Ectodermal cell (in vitro differentiated cells): Measurements from ENCODE around the gene CLCN1.

Source experiments
- H3K27ac ChIP-seq: 2 replicates; pipeline ENCODE4 v1.7.0; 2013; ENCODE audit warnings: mild to moderate bottlenecking, low read depth, low read length; ENCODE audit not compliant: insufficient read depth, poor library complexity, severe bottlenecking
- H3K27me3 ChIP-seq: 2 replicates; pipeline ENCODE4 v1.7.0; 2013; ENCODE audit warnings: mild to moderate bottlenecking, low read length; ENCODE audit not compliant: insufficient read depth, control insufficient read depth, poor library complexity, severe bottlenecking
- H3K36me3 ChIP-seq: one replicate; pipeline ENCODE4 v1.7.0; 2013; ENCODE audit warnings: low read length; ENCODE audit not compliant: control insufficient read depth, insufficient read depth
- H3K4me1 ChIP-seq: one replicate; pipeline ENCODE4 v1.7.0; 2013; ENCODE audit warnings: low read length; ENCODE audit not compliant: control insufficient read depth, insufficient read depth
- H3K4me3 ChIP-seq: 2 replicates; pipeline ENCODE4 v1.7.0; 2013; ENCODE audit warnings: low read depth, low read length, control low read depth; ENCODE audit not compliant: insufficient read depth
- H3K9me3 ChIP-seq: 2 replicates; pipeline ENCODE4 v1.7.0; 2013; ENCODE audit warnings: mild to moderate bottlenecking, low read length, moderate library complexity; ENCODE audit not compliant: control insufficient read depth
- WGBS, 2 experiments: methylation state at CpG; one replicate each; pipeline ENCODE4 v1.1.7; 2013; ENCODE audit warnings: missing lambda C conversion rate in 2 of 2; 5-methylcytosine and 5-hydroxymethylcytosine counted together

Gene CLCN1

DNA sequence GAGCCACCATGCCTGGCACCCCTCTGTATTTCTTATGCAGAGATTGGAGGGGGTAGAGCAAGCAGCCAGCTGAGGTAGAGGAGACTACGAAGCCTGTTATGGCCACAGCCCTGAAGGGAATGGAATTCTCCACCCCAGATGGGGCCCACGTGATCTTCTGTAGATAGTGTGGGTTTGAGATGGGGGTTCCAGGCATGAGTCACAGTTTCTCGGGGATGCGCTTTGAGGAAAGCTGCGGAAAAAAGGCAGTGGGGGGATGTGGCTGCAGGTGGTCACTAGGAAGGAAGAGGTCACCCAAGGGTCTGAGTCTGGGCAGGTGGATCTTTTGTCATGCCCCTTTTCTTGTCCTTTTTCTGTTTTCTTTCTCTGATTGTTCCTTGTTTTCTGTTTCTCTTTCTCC lies 35.1 kb downstream of the CLCN1 start:
- peaks cover 10% of the 10 kb centered on the region for H3K27me3 ChIP-seq
- H3K9me3 ChIP-seq = no peaks in the 10 kb centered on the region
- no peak overlapping the region for H3K27ac ChIP-seq
- WGBS, 2 experiments = 84 to 85% methylated on average over 5 of the region's 5 CpGs
- H3K4me1 ChIP-seq = peaks cover 13% of the 10 kb centered on the region
- H3K36me3 ChIP-seq = no peaks in the 10 kb centered on the region
- H3K4me3 ChIP-seq = no peak overlapping the region

DNA sequence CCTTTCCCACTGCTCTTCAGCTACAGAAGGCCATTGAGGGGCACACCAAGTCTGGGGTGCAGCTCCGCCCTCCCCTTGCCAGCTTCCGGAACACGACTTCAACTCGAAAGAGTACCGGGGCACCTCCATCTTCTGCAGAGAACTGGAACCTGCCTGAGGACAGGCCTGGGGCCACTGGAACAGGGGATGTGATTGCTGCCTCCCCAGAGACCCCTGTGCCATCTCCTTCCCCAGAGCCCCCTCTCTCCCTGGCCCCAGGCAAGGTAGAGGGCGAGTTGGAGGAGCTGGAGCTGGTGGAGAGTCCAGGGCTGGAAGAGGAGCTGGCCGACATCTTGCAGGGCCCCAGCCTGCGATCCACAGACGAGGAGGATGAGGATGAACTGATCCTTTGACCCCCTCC lies 35.7 kb downstream of the CLCN1 start:
- peaks cover 5% of the 10 kb centered on the region for H3K27me3 ChIP-seq
- H3K4me3 ChIP-seq = no peak overlapping the region
- no peaks in the 10 kb centered on the region for H3K9me3 ChIP-seq
- H3K36me3 ChIP-seq = no peaks in the 10 kb centered on the region
- peaks cover 13% of the 10 kb centered on the region for H3K4me1 ChIP-seq
- H3K27ac ChIP-seq = no peak overlapping the region
- 94 to 95% methylated on average over 9 of the region's 9 CpGs for WGBS, 2 experiments

DNA sequence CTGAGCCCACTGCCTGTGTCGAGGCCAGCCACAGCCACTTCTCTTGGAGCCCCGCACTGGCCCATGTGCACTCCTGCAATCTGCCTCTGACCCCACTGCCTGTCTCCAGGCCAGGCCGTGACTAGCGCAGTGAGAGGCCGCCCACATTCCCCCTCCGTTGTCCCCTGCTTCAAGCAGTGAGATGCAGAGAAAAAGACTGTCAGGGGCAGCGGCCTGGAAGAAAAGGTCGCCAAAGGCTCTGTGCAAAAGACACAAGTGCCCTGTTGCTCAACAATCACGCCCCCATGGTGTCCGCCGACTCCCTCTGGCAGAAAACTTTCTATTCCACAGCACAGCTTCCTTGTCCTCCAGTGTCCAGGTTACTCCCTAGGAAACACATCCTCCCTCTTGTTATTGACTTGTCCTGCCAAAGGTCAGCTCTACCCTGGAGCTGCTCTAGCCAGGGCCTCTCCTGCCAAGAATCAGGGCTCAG lies 36.7 kb downstream of the CLCN1 start:
- H3K27me3 ChIP-seq = no peaks in the 10 kb centered on the region
- WGBS, 2 experiments = 37 to 43% methylated on average over 11 of the region's 11 CpGs
- no peaks in the 10 kb centered on the region for H3K9me3 ChIP-seq
- no peak overlapping the region for H3K4me3 ChIP-seq
- peaks cover 13% of the 10 kb centered on the region for H3K4me1 ChIP-seq
- H3K36me3 ChIP-seq = no peaks in the 10 kb centered on the region
- peak overlapping the region; percentile 72 for H3K27ac ChIP-seq

DNA sequence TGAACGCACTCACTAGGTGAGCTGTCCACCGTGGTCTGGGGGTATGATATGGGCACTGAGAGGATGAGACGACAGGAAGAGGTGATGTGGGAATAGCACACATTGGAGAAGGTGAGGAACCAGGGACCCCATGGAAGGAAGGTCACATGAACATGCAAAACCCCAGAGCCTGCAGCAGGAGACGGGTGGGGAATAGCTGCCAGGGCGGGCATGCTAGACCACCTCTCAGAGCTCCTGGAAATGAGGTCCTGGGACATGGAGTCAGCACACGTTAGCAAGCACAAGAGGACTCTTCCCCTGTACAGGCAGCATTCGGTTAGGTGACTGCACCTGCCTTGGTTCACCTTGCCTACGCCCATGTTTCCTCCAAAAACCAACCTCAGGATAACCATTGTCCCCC lies 38.5 kb downstream of the CLCN1 start:
- H3K36me3 ChIP-seq = no peaks in the 10 kb centered on the region
- H3K9me3 ChIP-seq = no peaks in the 10 kb centered on the region
- H3K4me1 ChIP-seq = peaks cover 13% of the 10 kb centered on the region
- no peak overlapping the region for H3K27ac ChIP-seq
- no peak overlapping the region for H3K4me3 ChIP-seq
- WGBS, 2 experiments = 93 to 95% methylated on average over 8 of the region's 8 CpGs
- no peaks in the 10 kb centered on the region for H3K27me3 ChIP-seq

DNA sequence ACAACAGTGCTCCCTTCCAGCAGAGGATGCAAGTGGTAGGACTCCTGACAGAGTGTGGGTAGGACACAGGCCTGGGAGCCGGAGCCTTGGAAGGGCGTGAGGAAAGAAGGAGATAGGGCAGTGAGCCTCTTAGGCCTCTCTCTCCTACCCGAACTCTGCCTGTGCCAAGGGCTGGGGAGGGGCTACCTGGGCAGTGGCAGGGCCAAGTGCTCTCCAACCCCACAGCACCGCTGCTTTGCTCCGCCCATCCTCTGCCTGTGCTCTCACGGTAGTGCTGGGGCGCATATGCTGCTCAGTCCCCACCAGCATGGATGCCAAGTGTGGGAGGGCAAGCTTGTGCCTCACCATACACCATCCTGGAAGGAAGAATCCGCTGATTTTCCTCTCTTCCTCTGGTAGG lies 39.1 kb downstream of the CLCN1 start:
- no peaks in the 10 kb centered on the region for H3K27me3 ChIP-seq
- H3K27ac ChIP-seq = no peak overlapping the region
- H3K36me3 ChIP-seq = no peaks in the 10 kb centered on the region
- H3K4me3 ChIP-seq = no peak overlapping the region
- H3K9me3 ChIP-seq = no peaks in the 10 kb centered on the region
- WGBS, 2 experiments = 91% methylated on average over 8 of the region's 8 CpGs
- peaks cover 13% of the 10 kb centered on the region for H3K4me1 ChIP-seq

DNA sequence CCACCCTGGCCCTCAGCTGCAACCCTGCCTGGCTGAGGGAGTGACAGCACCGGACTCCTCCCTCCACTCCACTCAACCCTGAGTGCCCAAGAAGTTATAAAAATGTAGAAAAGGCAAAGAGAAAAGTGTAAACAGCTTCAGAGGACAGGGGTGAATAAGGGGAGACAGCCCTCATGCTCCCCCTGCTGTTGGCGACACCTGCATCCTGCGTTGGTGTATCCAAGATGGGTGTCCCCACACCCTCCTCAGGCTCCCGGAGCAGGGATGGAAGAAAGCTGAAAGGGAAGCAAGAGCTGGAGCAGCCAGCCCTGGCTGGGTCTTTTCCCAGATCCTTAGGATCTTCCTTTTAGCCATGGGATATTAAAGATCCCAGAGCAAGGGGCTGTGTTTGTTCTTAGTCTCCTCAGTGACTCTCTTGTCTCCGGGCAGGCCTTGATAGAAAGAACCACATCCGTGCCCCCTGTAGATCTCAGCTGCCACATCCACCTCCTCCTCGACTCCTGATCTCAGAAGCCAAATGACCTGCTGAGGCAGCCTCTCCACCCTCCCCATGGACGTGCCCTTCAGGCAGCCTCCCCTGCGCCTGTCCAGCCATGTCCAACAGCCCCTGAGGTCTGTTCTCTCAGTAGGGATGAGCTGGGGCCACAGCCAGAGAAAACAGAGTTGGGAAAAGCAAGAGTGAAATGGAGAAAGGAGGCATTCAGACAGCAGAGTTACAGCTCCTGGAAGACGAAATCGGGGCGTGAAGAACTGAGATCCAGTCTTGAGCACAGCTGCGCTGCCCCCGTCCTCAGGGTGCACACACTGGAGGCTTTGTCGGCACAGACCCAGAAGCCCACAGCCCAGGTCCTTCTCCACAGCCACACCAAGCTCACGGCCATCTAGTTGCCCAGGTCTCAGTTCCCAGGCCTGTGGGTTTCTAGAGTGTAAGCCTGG lies 39.8 kb downstream of the CLCN1 start:
- Histone ChIP-seq H3K4me1 (peaks cover 17% of the 10 kb centered on the region), H3K4me3 (no peak overlapping the region), H3K36me3 (no peaks in the 10 kb centered on the region), H3K27ac (no peak overlapping the region), H3K9me3 (no peaks in the 10 kb centered on the region), H3K27me3 (no peaks in the 10 kb centered on the region)
- WGBS, 2 experiments = 89 to 92% methylated on average over 16 of the region's 16 CpGs

DNA sequence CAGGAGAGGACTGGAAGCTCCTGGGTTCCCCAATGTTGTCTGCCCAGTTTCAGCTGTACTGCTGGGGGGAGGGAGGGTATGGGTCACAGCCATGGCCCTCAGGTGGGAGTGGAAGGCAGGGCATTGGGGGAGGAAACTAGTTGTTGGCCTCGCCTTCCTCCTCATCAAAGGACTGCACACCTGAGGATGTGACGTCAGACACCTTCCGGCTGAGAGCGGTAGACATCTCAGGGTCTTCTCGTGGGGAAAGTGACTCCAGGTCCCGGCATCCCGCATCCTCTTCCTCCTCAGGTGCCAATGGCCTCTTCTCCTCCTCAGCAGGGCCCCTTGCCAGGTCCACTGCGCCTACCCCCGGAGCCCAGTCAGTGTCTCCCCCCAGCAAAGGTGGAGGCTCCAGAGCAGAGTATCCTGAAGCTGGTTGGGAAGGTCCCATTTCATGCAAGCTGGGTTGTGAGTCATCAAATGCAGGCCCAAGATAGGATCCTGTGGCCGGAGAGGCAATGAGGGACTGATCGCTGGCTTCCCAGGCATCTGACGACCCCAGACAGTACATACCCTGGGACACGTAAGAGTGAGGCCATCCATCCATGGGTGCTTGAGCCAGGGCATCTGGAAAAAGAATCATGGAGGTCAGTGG lies 40.6 kb downstream of the CLCN1 start:
- no peak overlapping the region for H3K4me3 ChIP-seq
- H3K27ac ChIP-seq = no peak overlapping the region
- H3K9me3 ChIP-seq = no peaks in the 10 kb centered on the region
- no peaks in the 10 kb centered on the region for H3K27me3 ChIP-seq
- H3K36me3 ChIP-seq = no peaks in the 10 kb centered on the region
- peaks cover 24% of the 10 kb centered on the region for H3K4me1 ChIP-seq
- WGBS, 2 experiments = 91 to 98% methylated on average over 13 of the region's 13 CpGs

DNA sequence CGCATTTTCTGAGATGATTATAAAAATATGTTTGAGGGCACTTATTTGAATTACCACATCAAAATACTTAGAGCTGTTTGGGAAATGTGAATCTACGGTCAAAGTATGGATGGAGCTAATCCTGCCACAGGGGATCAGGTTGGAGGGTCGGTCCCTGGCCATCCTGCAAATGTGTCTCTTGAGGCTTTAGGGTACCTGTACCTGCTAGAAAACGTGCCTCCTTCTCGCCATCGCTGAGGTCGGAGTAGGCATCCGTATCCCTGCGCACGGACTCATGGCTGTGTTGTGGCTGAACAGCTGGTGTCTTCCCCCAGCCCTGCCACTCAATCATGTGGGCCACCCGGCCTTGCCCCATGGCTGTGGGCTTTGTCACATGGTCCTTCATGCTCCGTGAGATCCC lies 42.7 kb downstream of the CLCN1 start:
- Histone ChIP-seq H3K36me3 (no peaks in the 10 kb centered on the region), H3K27me3 (peaks cover 9% of the 10 kb centered on the region), H3K9me3 (no peaks in the 10 kb centered on the region), H3K27ac (no peak overlapping the region), H3K4me1 (peaks cover 11% of the 10 kb centered on the region), H3K4me3 (no peak overlapping the region)
- 95 to 96% methylated on average over 11 to 12 of the region's 12 CpGs for WGBS, 2 experiments

DNA sequence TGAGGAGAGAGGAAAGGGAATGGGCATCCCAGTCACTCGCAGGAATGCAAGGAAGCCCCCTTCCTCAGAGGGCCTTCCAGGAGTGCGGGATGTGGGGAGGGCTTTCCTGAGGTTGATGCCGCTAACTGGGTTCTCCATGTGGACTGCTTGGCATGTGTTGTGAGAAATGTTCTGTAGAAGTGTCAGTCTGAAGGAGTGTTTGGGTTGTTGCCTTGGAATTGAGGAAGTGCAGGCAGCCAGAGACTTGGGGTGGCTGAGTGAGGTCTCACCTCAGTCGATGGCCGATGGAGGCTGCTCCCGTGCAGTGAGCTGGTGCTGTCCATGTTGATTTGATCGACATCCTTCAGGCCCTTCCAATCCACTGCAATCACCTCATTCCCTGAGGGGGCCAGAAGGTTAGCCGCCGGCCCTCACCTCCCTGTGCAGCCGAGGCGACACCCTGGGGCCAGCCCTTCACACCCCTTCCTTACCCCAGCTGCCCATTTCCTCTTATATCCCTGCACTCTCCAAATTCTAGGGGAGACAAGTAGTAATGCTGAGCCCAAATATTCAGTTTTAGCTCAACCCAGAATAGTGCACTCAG lies 44.0 kb downstream of the CLCN1 start:
- WGBS, 2 experiments = 87 to 89% methylated on average over 11 of the region's 11 CpGs
- Histone ChIP-seq H3K4me3 (no peak overlapping the region), H3K27me3 (peaks cover 13% of the 10 kb centered on the region), H3K36me3 (no peaks in the 10 kb centered on the region), H3K4me1 (peaks cover 11% of the 10 kb centered on the region), H3K9me3 (no peaks in the 10 kb centered on the region), H3K27ac (no peak overlapping the region)
